ENCODE data around the gene PAN2.

PAN2 gene

GRCh38 chr12:56267443-56268071 is 66.2 kb downstream of the PAN2 start:
- DNase-seq = no peak

- no peak for DNase-seq
Observed at GRCh38 chr12:56266693-56267442, 66.9 kb downstream of the PAN2 start, which contains the start of gene COQ10A. COQ10A (plus strand) TSS chr12:56266942; CDS start chr12:56267119, 177 bp downstream.
